Esophagus muscularis mucosa (tissue), 3 donors: Measurements from ENCODE around the gene DDX49.

ENCODE experiments used
- POLR2A ChIP-seq: fragments of 450-650 bp; IDR thresholded peaks from one replicate; pipeline ENCODE4 v1.6.1; 2017; ENCODE audit warnings: antibody characterized with exemption, moderate library complexity, mild to moderate bottlenecking, low read depth
- POLR2AphosphoS5 ChIP-seq, 2 donors: sonication (generic); formaldehyde crosslinking; IDR thresholded peaks; one replicate each; pipeline ENCODE4 v1.6.1; 2017; ENCODE audit warnings: antibody characterized with exemption in 2 of 2
- TF ChIP-seq, protein P1 (sequence below), 3 experiments: fragments of 200-600 bp in 2 of 3; fragments of 450-650 bp in 1 of 3; sonication (generic) in 2 of 3; IDR thresholded peaks; one replicate each; pipeline ENCODE4 v1.5.1; 2017 to 2019; ENCODE audit warnings: antibody characterized with exemption in 3 of 3, mild to moderate bottlenecking in 2 of 3, moderate library complexity in 1 of 3

DNA sequence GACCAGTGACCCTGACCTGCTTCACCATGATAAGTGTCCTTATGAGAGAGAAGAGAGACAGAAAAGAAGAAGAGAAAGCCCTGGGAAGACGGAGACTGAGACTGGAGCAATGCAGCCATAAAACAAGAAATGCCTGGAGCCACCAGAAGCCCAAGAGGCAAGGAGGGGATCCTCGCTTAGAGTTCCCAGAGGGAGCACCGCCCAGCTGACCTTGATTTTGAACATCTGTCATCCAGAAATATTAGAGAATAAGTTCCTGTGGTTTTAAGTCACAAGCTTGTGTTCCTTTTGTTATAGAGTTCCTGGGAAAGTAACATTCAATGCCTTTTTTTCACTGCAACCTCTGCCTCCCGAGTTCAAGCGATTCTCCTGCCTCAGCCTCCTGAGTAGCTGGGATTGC lies 43.8 kb upstream of the DDX49 start:
- TF ChIP-seq, protein P1, sequence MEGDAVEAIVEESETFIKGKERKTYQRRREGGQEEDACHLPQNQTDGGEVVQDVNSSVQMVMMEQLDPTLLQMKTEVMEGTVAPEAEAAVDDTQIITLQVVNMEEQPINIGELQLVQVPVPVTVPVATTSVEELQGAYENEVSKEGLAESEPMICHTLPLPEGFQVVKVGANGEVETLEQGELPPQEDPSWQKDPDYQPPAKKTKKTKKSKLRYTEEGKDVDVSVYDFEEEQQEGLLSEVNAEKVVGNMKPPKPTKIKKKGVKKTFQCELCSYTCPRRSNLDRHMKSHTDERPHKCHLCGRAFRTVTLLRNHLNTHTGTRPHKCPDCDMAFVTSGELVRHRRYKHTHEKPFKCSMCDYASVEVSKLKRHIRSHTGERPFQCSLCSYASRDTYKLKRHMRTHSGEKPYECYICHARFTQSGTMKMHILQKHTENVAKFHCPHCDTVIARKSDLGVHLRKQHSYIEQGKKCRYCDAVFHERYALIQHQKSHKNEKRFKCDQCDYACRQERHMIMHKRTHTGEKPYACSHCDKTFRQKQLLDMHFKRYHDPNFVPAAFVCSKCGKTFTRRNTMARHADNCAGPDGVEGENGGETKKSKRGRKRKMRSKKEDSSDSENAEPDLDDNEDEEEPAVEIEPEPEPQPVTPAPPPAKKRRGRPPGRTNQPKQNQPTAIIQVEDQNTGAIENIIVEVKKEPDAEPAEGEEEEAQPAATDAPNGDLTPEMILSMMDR (IDR thresholded peaks at IDR 0.05) = no peak
- TF ChIP-seq POLR2A (no peak), POLR2AphosphoS5 (IDR thresholded peaks at IDR 0.05) (no peak)
